ENCODE measurements around the gene INHBE. TPM values are rescaled to one million over a fixed set of nuclear protein-coding genes. Genes with fewer than 3 reads are reported as not detected.

Gene INHBE
- total RNA-seq, 6 experiments from 2014 or later, result 0.12 to 0.34 (median 0.18) TPM; not detected in 1

DNA sequence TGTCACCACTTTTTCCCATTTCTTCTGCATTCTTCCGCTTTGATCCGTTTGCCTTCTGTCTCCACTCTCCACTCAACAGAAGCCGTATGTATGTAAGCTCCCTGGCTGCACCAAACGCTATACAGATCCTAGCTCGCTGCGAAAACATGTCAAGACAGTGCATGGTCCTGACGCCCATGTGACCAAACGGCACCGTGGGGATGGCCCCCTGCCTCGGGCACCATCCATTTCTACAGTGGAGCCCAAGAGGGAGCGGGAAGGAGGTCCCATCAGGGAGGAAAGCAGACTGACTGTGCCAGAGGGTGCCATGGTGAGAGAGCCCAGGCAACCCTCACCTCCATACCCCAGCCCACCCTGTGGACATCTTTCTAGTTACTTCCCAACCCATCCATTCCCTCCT lies 12.8 kb downstream of the INHBE start:
- Mint-ChIP-seq H3K4me1 (ENCODE audit: low read depth) (peaks cover 2% of the 10 kb centered on the region), H3K27me3 (ENCODE audit: insufficient read depth) (peaks cover 19% of the 10 kb centered on the region), H3K36me3 (ENCODE audit: low read depth) (no peaks in the 10 kb centered on the region), H3K27ac (no peak overlapping the region), H3K9me3 (no peaks in the 10 kb centered on the region), H3K4me3 (no peak overlapping the region)
- DNase-seq, result no peak
- TF ChIP-seq, protein P1, sequence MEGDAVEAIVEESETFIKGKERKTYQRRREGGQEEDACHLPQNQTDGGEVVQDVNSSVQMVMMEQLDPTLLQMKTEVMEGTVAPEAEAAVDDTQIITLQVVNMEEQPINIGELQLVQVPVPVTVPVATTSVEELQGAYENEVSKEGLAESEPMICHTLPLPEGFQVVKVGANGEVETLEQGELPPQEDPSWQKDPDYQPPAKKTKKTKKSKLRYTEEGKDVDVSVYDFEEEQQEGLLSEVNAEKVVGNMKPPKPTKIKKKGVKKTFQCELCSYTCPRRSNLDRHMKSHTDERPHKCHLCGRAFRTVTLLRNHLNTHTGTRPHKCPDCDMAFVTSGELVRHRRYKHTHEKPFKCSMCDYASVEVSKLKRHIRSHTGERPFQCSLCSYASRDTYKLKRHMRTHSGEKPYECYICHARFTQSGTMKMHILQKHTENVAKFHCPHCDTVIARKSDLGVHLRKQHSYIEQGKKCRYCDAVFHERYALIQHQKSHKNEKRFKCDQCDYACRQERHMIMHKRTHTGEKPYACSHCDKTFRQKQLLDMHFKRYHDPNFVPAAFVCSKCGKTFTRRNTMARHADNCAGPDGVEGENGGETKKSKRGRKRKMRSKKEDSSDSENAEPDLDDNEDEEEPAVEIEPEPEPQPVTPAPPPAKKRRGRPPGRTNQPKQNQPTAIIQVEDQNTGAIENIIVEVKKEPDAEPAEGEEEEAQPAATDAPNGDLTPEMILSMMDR (IDR thresholded peaks at IDR 0.05), result no peak

DNA sequence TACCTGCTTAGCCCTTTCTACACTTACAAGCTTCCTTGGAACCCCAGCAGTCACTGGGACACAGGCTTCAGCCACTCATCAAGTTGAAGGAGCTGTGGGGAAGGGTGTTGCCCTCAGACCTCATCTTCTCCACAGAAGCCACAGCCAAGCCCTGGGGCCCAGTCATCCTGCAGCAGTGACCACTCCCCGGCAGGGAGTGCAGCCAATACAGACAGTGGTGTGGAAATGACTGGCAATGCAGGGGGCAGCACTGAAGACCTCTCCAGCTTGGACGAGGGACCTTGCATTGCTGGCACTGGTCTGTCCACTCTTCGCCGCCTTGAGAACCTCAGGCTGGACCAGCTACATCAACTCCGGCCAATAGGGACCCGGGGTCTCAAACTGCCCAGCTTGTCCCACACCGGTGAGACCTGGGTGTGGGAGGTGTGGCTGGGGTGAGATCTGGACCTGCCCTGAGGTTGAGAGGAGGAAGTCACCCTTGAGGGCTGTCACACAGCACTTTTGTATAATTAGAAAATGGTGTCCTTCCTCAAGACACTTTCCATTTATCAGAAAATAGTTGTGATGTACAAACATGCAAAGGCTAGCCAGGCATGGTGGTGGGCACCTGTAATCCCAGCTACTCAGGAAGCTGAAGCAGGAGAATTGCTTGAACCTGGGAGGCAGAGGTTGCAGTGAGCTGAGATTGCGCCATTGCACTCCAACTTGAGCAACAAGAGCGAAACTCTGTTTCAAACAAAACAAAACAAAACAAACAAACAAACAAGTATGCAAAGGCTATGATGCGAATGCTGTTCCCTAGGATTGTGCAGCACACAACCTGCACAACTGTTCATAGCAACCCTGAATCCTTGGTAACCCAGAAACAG lies 14.4 kb downstream of the INHBE start:
- Mint-ChIP-seq H3K27me3 (ENCODE audit: insufficient read depth) (peaks cover 30% of the 10 kb centered on the region), H3K36me3 (ENCODE audit: low read depth) (no peaks in the 10 kb centered on the region; the same call in 1 of the 2 replicates), H3K9me3 (no peaks in the 10 kb centered on the region), H3K4me3 (no peak overlapping the region), H3K4me1 (ENCODE audit: low read depth) (no peaks in the 10 kb centered on the region), H3K27ac (no peak overlapping the region)
- no peak for DNase-seq
- TF ChIP-seq, protein P1 (IDR thresholded peaks at IDR 0.05), result no peak

DNA sequence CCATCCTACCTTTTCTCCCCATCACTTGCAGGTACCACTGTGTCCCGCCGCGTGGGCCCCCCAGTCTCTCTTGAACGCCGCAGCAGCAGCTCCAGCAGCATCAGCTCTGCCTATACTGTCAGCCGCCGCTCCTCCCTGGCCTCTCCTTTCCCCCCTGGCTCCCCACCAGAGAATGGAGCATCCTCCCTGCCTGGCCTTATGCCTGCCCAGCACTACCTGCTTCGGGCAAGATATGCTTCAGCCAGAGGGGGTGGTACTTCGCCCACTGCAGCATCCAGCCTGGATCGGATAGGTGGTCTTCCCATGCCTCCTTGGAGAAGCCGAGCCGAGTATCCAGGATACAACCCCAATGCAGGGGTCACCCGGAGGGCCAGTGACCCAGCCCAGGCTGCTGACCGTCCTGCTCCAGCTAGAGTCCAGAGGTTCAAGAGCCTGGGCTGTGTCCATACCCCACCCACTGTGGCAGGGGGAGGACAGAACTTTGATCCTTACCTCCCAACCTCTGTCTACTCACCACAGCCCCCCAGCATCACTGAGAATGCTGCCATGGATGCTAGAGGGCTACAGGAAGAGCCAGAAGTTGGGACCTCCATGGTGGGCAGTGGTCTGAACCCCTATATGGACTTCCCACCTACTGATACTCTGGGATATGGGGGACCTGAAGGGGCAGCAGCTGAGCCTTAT lies 15.3 kb downstream of the INHBE start:
- Mint-ChIP-seq H3K27ac (no peak overlapping the region), H3K9me3 (no peaks in the 10 kb centered on the region), H3K36me3 (ENCODE audit: low read depth) (no peaks in the 10 kb centered on the region; the same call in 1 of the 2 replicates), H3K4me1 (ENCODE audit: low read depth) (no peaks in the 10 kb centered on the region), H3K27me3 (ENCODE audit: insufficient read depth) (peaks cover 35% of the 10 kb centered on the region), H3K4me3 (no peak overlapping the region)
- TF ChIP-seq, protein P1 (IDR thresholded peaks at IDR 0.05), result no peak
- DNase-seq, result no peak

DNA sequence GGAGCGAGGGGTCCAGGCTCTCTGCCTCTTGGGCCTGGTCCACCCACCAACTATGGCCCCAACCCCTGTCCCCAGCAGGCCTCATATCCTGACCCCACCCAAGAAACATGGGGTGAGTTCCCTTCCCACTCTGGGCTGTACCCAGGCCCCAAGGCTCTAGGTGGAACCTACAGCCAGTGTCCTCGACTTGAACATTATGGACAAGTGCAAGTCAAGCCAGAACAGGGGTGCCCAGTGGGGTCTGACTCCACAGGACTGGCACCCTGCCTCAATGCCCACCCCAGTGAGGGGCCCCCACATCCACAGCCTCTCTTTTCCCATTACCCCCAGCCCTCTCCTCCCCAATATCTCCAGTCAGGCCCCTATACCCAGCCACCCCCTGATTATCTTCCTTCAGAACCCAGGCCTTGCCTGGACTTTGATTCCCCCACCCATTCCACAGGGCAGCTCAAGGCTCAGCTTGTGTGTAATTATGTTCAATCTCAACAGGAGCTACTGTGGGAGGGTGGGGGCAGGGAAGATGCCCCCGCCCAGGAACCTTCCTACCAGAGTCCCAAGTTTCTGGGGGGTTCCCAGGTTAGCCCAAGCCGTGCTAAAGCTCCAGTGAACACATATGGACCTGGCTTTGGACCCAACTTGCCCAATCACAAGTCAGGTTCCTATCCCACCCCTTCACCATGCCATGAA lies 16.0 kb downstream of the INHBE start:
- TF ChIP-seq, protein P1 (IDR thresholded peaks at IDR 0.05), result no peak
- Mint-ChIP-seq H3K9me3 (no peaks in the 10 kb centered on the region), H3K27me3 (ENCODE audit: insufficient read depth) (peaks cover 38% of the 10 kb centered on the region), H3K4me1 (ENCODE audit: low read depth) (no peaks in the 10 kb centered on the region), H3K36me3 (ENCODE audit: low read depth) (no peaks in the 10 kb centered on the region; the same call in 1 of the 2 replicates), H3K4me3 (no peak overlapping the region), H3K27ac (no peak overlapping the region)
- no peak for DNase-seq

- H3K4me1 Mint-ChIP-seq (ENCODE audit: low read depth), result no peaks in the 10 kb centered on the region
- DNase-seq, result no peak
- H3K4me3 Mint-ChIP-seq, result no peak overlapping the region
- H3K36me3 Mint-ChIP-seq (ENCODE audit: low read depth), result no peaks in the 10 kb centered on the region; the same call in 1 of the 2 replicates
- peaks cover 43% of the 10 kb centered on the region for H3K27me3 Mint-ChIP-seq (ENCODE audit: insufficient read depth)
- no peak overlapping the region for H3K27ac Mint-ChIP-seq
- no peaks in the 10 kb centered on the region for H3K9me3 Mint-ChIP-seq
- TF ChIP-seq, protein P1 (IDR thresholded peaks at IDR 0.05), result no peak
These were observed 16.6 kb downstream of the INHBE start for GRCh38 chr12:57471661-57472060.

Data from HFFc6 (cell line).